Body of pancreas (tissue), 4 donors: ENCODE measurements around the gene ASAP2. TPM values are rescaled to one million over a fixed set of nuclear protein-coding genes. Genes with fewer than 3 reads are reported as not detected.

ENCODE experiments used
- ATAC-seq: fragments of 150-250 bp; one replicate; pipeline ENCODE4 v1.9.1; 2016
- DNase-seq, 4 donors: peaks; one replicate each; pipeline ENCODE4 v3.0.0-alpha.2; 2019
- H3K27ac ChIP-seq, 4 donors: fragments of 200-600 bp; sonication (generic); 1 replicate in 3 of 4; 2 replicates in 1 of 4; pipeline versions ENCODE4 v1.5.1 to v1.6.1; 2016 to 2019; ENCODE audit warnings: mild to moderate bottlenecking in 1 of 4, mixed read lengths in 1 of 4, moderate library complexity in 1 of 4
- H3K27me3 ChIP-seq, 2 donors: fragments of 200-600 bp; sonication (generic); one replicate each; pipeline ENCODE4 v1.6.0; 2016; ENCODE audit warnings: mild to moderate bottlenecking in 1 of 2
- H3K36me3 ChIP-seq, 2 donors: fragments of 200-600 bp; sonication (generic); replicated peaks in 1 of 2; 2 replicates each; pipeline ENCODE4 v1.5.1; 2016; ENCODE audit warnings: low read depth in 2 of 2; ENCODE audit not compliant: insufficient read depth in 1 of 2
- H3K4me1 ChIP-seq: fragments of 200-600 bp; sonication (generic); one replicate; pipeline ENCODE4 v1.6.0; 2016
- H3K4me3 ChIP-seq, 2 donors: fragments of 200-600 bp; sonication (generic); 1 replicate in 1 of 2; 2 replicates in 1 of 2; pipeline ENCODE4 v1.5.1; 2016 to 2019
- H3K9me3 ChIP-seq, 3 donors: fragments of 200-600 bp; sonication (generic); 1 replicate in 2 of 3; 2 replicates in 1 of 3; pipeline ENCODE4 v1.5.1; 2016
- POLR2A ChIP-seq, 3 donors: fragments of 450-650 bp; IDR thresholded peaks; one replicate each; pipeline ENCODE4 v1.6.1; 2016; ENCODE audit warnings: antibody characterized with exemption in 3 of 3, mild to moderate bottlenecking in 2 of 3
- WGBS, 2 donors: methylation state at CpG; one replicate each; pipeline ENCODE4 v1.1.5; 2017; 5-methylcytosine and 5-hydroxymethylcytosine counted together
- intact Hi-C: fragments of 100-400 bp; cut with DNase I; formaldehyde crosslinking; loops from one replicate; pipeline ENCODE4 v1.15.1; 2023
- total RNA-seq, 2 donors: library from RNA; depleted of rRNA; stranded (reverse); fragments of >200 nt; gene quantifications; one replicate each; pipeline ENCODE4 v1.1.0, GENCODE V29; 2016
- TF ChIP-seq, protein P1 (sequence below), 7 experiments: fragments of 450-650 bp in 4 of 7; fragments of 200-600 bp in 3 of 7; sonication (generic) in 3 of 7; IDR thresholded peaks; one replicate each; pipeline ENCODE4 v1.5.1; 2016 to 2019; ENCODE audit warnings: antibody characterized with exemption in 7 of 7

The ASAP2 gene
- total RNA-seq, 2 donors from 2014 or later: 12.5 to 23.7 TPM

DNA sequence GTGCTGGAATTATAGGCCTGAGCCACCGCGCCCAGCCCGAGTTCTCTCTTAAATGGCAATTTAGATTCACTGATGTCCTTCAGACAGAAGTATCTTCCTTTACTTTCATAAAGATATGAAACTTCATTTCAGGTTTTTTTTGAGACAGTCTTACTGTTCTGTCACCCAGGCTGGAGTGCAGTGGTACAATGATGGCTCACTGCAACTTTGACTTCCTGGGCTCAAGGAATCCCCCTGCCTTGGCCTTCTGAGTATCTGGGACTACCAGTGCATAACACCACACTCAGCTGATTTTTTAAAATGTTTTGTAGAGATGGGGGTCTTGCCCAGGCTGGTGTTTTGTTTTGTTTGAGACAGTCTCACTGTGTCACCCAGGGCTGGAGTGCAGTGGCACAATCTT is 203.5 kb downstream of the ASAP2 start:
- H3K27me3 ChIP-seq: no peaks in the 10 kb centered on the region
- DNase-seq (no peak), ATAC-seq (no peak)
- no peaks in the 10 kb centered on the region for H3K9me3 ChIP-seq
- H3K4me3 ChIP-seq: no peak overlapping the region
- no peak overlapping the region for H3K27ac ChIP-seq
- 100% methylated on average over 3 of the region's 3 CpGs for WGBS, 2 donors
- intact Hi-C loops: no loop called here
- TF ChIP-seq POLR2A (IDR thresholded peaks at IDR 0.05): no peak
- TF ChIP-seq, protein P1, sequence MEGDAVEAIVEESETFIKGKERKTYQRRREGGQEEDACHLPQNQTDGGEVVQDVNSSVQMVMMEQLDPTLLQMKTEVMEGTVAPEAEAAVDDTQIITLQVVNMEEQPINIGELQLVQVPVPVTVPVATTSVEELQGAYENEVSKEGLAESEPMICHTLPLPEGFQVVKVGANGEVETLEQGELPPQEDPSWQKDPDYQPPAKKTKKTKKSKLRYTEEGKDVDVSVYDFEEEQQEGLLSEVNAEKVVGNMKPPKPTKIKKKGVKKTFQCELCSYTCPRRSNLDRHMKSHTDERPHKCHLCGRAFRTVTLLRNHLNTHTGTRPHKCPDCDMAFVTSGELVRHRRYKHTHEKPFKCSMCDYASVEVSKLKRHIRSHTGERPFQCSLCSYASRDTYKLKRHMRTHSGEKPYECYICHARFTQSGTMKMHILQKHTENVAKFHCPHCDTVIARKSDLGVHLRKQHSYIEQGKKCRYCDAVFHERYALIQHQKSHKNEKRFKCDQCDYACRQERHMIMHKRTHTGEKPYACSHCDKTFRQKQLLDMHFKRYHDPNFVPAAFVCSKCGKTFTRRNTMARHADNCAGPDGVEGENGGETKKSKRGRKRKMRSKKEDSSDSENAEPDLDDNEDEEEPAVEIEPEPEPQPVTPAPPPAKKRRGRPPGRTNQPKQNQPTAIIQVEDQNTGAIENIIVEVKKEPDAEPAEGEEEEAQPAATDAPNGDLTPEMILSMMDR (IDR thresholded peaks at IDR 0.05): no peak
- H3K36me3 ChIP-seq: peaks cover 0 to 4% of the 10 kb centered on the region in 2 donors
- H3K4me1 ChIP-seq: no peaks in the 10 kb centered on the region

DNA sequence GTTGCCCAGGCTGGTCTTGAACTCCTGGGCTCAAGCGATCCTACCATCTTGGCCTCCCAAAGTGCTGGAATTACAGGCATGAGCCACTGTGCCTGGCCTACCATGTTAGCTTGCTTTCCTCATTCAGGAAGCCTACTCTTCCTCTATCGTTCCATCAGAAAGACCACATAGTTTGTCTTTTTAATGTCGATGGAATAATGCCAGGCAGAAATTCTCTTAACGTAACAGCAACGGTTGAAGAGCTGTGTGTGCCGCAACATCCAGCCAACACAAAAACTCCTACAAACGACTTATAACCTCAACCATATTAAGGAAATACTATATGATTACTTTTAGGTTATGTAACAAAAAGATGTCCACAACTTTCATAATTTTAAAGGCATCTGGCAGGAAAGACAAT is 206.2 kb downstream of the ASAP2 start:
- Histone ChIP-seq H3K36me3 (peaks cover 0 to 2% of the 10 kb centered on the region in 2 donors), H3K27me3 (no peaks in the 10 kb centered on the region), H3K9me3 (no peaks in the 10 kb centered on the region), H3K4me3 (no peak overlapping the region), H3K4me1 (no peaks in the 10 kb centered on the region), H3K27ac (no peak overlapping the region)
- no peak for DNase-seq
- 78 to 79% methylated on average over 7 of the region's 7 CpGs for WGBS, 2 donors
- no peak for TF ChIP-seq POLR2A (IDR thresholded peaks at IDR 0.05)
- TF ChIP-seq, protein P1 (IDR thresholded peaks at IDR 0.05): no peak
- intact Hi-C loops: no loop called here
- ATAC-seq: no peak

DNA sequence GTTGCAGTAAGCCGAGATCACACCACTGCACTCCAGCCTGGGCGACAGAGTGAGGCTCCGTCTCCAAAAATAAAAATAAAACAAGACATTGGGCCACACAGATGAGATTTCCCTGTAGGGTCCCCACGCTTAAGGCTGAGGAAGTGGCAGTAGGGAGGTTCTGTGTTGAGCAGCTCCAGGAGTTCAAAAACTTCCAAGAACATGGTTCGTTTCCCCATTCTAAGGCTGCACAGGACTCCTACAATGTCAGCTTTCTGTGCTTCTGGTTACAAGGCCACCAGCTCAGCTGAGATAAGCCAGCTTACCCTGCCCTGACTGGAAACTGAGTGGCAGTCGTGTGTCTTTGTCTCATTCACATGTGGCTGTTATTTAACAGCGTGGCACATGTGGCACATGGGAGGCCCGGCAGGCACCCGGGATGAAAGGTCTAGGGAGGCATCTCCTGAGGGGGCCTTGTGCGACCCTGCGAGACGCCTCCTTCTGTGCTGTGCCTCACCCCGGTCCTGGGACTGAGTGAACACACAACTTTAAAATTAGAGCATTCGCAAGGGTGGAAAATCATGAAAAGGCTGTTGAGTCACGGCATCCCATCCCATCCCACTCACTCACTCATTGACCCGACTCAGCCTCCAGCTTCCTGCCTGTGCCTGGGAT is 209.0 kb downstream of the ASAP2 start:
- ATAC-seq: no peak
- H3K36me3 ChIP-seq: peaks cover 0 to 2% of the 10 kb centered on the region in 2 donors

DNA sequence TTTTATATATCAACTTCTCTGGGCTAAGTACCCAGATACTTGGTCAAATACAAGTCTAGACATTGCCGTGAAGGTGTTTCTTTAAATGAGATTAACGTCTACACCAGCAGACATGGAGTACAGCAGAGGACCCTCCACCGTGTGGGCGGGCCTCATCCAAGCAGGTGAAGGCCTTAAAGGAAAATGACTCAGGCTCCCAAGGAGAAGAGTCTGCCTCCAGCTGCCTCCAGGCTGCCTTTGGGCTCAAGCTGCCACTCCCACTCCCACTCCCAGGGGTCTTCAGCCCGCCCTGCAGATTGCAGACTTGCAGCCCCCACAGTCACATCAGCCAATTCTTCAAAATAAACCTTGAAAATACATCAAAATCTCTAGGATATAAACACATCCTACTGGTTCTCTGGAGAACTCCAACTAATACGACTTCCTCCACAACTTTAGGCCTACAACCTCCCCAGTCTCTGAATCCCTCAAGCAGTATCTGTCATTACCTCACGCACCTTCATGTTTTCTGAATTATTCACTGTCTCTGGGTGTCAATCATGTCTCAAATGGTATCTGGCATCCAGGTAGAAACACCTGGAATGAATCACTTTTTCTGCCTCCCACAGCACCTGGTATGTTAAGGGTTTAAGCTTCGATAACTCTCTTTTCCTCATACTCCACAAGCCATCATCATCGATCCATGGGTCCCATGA is 209.8 kb downstream of the ASAP2 start:
- H3K27me3 ChIP-seq: no peaks in the 10 kb centered on the region
- H3K4me1 ChIP-seq: no peaks in the 10 kb centered on the region
- TF ChIP-seq POLR2A (IDR thresholded peaks at IDR 0.05): no peak
- no peak overlapping the region for H3K4me3 ChIP-seq
- WGBS, 2 donors: 86 to 91% methylated on average over 9 of the region's 9 CpGs
- H3K9me3 ChIP-seq: no peaks in the 10 kb centered on the region
- H3K27ac ChIP-seq: no peak overlapping the region
- no peaks in the 10 kb centered on the region for H3K36me3 ChIP-seq
- ATAC-seq (no peak), DNase-seq (no peak)
- intact Hi-C loops: no loop called here

More for the DNA sequence above, 209.0 kb downstream of the ASAP2 start:
- H3K4me3 ChIP-seq: no peak overlapping the region
- no peaks in the 10 kb centered on the region for H3K9me3 ChIP-seq
- no peaks in the 10 kb centered on the region for H3K27me3 ChIP-seq
- TF ChIP-seq, protein P1 (IDR thresholded peaks at IDR 0.05): no peak
- TF ChIP-seq POLR2A (IDR thresholded peaks at IDR 0.05): no peak
- 83 to 90% methylated on average over 16 of the region's 16 CpGs for WGBS, 2 donors
- DNase-seq: no peak
- H3K4me1 ChIP-seq: no peaks in the 10 kb centered on the region
- intact Hi-C loops: no loop called here
- no peak overlapping the region for H3K27ac ChIP-seq

DNA sequence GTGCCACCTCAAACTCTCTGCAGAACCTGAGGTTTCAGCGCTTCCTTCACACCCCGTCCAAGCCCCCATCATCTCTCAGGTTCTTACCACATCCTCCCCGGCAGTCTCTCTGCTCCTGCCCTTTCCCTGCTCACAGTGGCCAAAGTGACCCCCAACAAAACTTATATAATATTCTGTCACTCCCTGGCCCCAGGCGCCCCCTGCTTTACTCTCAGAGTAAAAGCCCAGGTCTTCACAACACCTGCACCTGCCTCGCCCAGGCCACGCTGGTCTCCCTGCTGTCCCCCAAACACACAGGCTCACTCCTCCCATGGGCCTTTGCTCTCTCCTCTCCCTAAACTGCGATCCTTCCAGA is 210.3 kb downstream of the ASAP2 start:
- H3K9me3 ChIP-seq: no peaks in the 10 kb centered on the region
- no peak overlapping the region for H3K4me3 ChIP-seq
- 89 to 97% methylated on average over 7 of the region's 7 CpGs for WGBS, 2 donors
- H3K36me3 ChIP-seq: no peaks in the 10 kb centered on the region
- H3K27ac ChIP-seq: no peak overlapping the region
- TF ChIP-seq, protein P1 (IDR thresholded peaks at IDR 0.05): no peak
- TF ChIP-seq POLR2A (IDR thresholded peaks at IDR 0.05): no peak
- no peak for DNase-seq
- intact Hi-C loops: no loop called here
- peaks cover 3% of the 10 kb centered on the region for H3K4me1 ChIP-seq
- no peak for ATAC-seq
- H3K27me3 ChIP-seq: no peaks in the 10 kb centered on the region
